Astrocyte of the spinal cord (primary cell): ENCODE data around the gene ETV5.

Experiments used
- DNase-seq: peaks from one replicate; pipeline ENCODE4 v3.0.0; 2011; ENCODE audit warnings: low read depth, low spot score
- H3K4me3 ChIP-seq: 2 replicates; pipeline ENCODE4 v1.5.1; 2011; ENCODE audit warnings: low read depth, mild to moderate bottlenecking, low read length, moderate library complexity
- CTCF ChIP-seq: IDR thresholded peaks from 2 replicates; pipeline ENCODE4 v1.5.1; 2012; ENCODE audit warnings: low read depth, mild to moderate bottlenecking, low read length, inconsistent platforms
- in situ Hi-C: cut with HindIII; loops from 2 replicates; pipeline ENCODE4 v1.10.0; 2017; ENCODE audit warnings: low sequenced_read_pairs

ETV5 gene

GRCh38 chr3:185997130-185997529, 111.8 kb downstream of the ETV5 start:
- H3K4me3 ChIP-seq = no peak overlapping the region
- TF ChIP-seq CTCF = no peak
- no peak for DNase-seq
- in situ Hi-C loops = loop anchor here (25.0 kb wide), 1 partner anchor 540 kb away; the partner anchor contains the start of gene CRYGS
